Endothelial cell of umbilical vein (primary cell): ENCODE results near the gene LRRC8B. TPM values are rescaled to one million over a fixed set of nuclear protein-coding genes. Genes with fewer than 3 reads are reported as not detected.

Experiments used
- BruUV-seq: library from RNA; stranded (reverse); fragments of 400-500 nt; replicated peaks from 2 replicates; lab custom pipeline; 2021; lab: Mats Ljungman, UMichigan
- CTCF ChIA-PET: fragments of 300-600, 350-600 bp; sonication (Branson Sonifier 250); formaldehyde crosslinking; loops from one replicate; lab custom pipeline; 2021; ENCODE audit warnings: antibody characterized with exemption, inconsistent platforms; lab: Charles Lee
- POLR2A ChIA-PET: fragments of 300-600, 350-600 bp; sonication (Branson Sonifier 250); formaldehyde crosslinking; loops from one replicate; lab custom pipeline; 2021; ENCODE audit warnings: antibody characterized with exemption, inconsistent platforms; lab: Charles Lee
- DNase-seq: peaks from one replicate; pipeline ENCODE4 v3.0.0-alpha.2; 2011; ENCODE audit warnings: low read depth, low spot score
- FAIRE-seq: peaks from 2 replicates; lab custom pipeline; 2011; peaks lifted over from hg19 to GRCh38; lab: Jason Lieb, UNC
- H2AFZ ChIP-seq: 2 replicates; pipeline ENCODE4 v1.6.0; 2012; ENCODE audit warnings: low read depth, low read length, control low read depth, inconsistent platforms
- H3K27ac ChIP-seq: 2 replicates; pipeline ENCODE4 v1.5.1; 2011; ENCODE audit warnings: low read depth, mild to moderate bottlenecking, control low read depth, low read length, moderate library complexity; ENCODE audit not compliant: insufficient read depth
- H3K27me3 ChIP-seq, 2 experiments: 2 replicates each; pipeline versions ENCODE4 v1.6.0 to v1.6.1; 2011; ENCODE audit warnings: low read length in 2 of 2, mixed read lengths in 1 of 2; ENCODE audit not compliant: control insufficient read depth in 2 of 2, insufficient read depth in 2 of 2
- H3K36me3 ChIP-seq, 2 experiments: 2 replicates in 1 of 2; 3 replicates in 1 of 2; pipeline ENCODE4 v1.5.1; 2011; ENCODE audit warnings: low read length in 2 of 2, mild to moderate bottlenecking in 1 of 2, moderate library complexity in 1 of 2; ENCODE audit not compliant: control insufficient read depth in 2 of 2, insufficient read depth in 2 of 2; ENCODE audit errors: extremely low read depth in 1 of 2
- H3K4me1 ChIP-seq: 3 replicates; pipeline ENCODE4 v1.5.1; 2011; ENCODE audit warnings: mild to moderate bottlenecking, low read length; ENCODE audit not compliant: control insufficient read depth, insufficient read depth; ENCODE audit errors: extremely low read depth
- H3K4me2 ChIP-seq: 2 replicates; pipeline ENCODE4 v1.6.1; 2011; ENCODE audit warnings: low read length, control low read depth, mixed read lengths; ENCODE audit not compliant: insufficient read depth
- H3K4me3 ChIP-seq, 3 experiments: fragments of 200-600 bp in 1 of 3; sonication (generic), shearing (Covaris generic) in 1 of 3; replicated peaks in 1 of 3; 2 replicates each; pipeline ENCODE4 v1.5.1; 2011 to 2016; ENCODE audit warnings: control low read depth in 3 of 3, low read length in 3 of 3, mild to moderate bottlenecking in 2 of 3, inconsistent platforms in 1 of 3, low read depth in 1 of 3, moderate library complexity in 1 of 3; ENCODE audit not compliant: insufficient read depth in 1 of 3
- H3K79me2 ChIP-seq: 2 replicates; pipeline ENCODE4 v1.6.0; 2012; ENCODE audit warnings: low read length, inconsistent platforms; ENCODE audit not compliant: control insufficient read depth, insufficient read depth
- H3K9ac ChIP-seq: replicated peaks from 2 replicates; pipeline ENCODE3; 2011; ENCODE audit warnings: low read length, control low read depth; ENCODE audit not compliant: insufficient read depth; ENCODE audit errors: extremely low read depth
- H3K9me1 ChIP-seq: replicated peaks from 3 replicates; pipeline ENCODE4 v1.6.0; 2011; ENCODE audit warnings: mild to moderate bottlenecking, low read length; ENCODE audit not compliant: control insufficient read depth, insufficient read depth; ENCODE audit errors: extremely low read depth
- H3K9me3 ChIP-seq: replicated peaks from 2 replicates; pipeline ENCODE4 v1.5.1; 2012; ENCODE audit warnings: low read length, inconsistent platforms; ENCODE audit not compliant: control insufficient read depth, insufficient read depth
- H4K20me1 ChIP-seq: replicated peaks from 2 replicates; pipeline ENCODE3; 2011; ENCODE audit warnings: mild to moderate bottlenecking, low read length; ENCODE audit not compliant: control insufficient read depth, insufficient read depth; ENCODE audit errors: extremely low read depth
- EZH2 ChIP-seq: IDR thresholded peaks from 2 replicates; pipeline ENCODE4 v1.6.1; 2012; ENCODE audit warnings: borderline replicate concordance, low read depth, mild to moderate bottlenecking, moderate library complexity, low read length, inconsistent platforms; ENCODE audit not compliant: severe bottlenecking
- FOS ChIP-seq: IDR thresholded peaks from 2 replicates; pipeline ENCODE4 v1.6.1; 2011; ENCODE audit warnings: mild to moderate bottlenecking, low read length, moderate library complexity, borderline replicate concordance; ENCODE audit not compliant: insufficient read depth
- GATA2 ChIP-seq: IDR thresholded peaks from 2 replicates; pipeline ENCODE4 v1.7.0; 2011; ENCODE audit warnings: low read depth, mild to moderate bottlenecking, moderate library complexity, mixed read lengths, low read length; ENCODE audit not compliant: insufficient read length, insufficient read depth
- JUN ChIP-seq: IDR thresholded peaks from 2 replicates; pipeline ENCODE4 v1.6.1; 2011; ENCODE audit warnings: borderline replicate concordance, low read depth; ENCODE audit not compliant: insufficient read length, insufficient read depth
- MAX ChIP-seq: IDR thresholded peaks from 2 replicates; pipeline ENCODE4 v1.6.1; 2011; ENCODE audit not compliant: insufficient read depth, insufficient read length
- MYC ChIP-seq: IDR thresholded peaks from one replicate; pipeline ENCODE4 v1.6.1; 2011; ENCODE audit warnings: mild to moderate bottlenecking, low read depth, low read length
- POLR2A ChIP-seq: IDR thresholded peaks from 2 replicates; pipeline ENCODE4 v1.6.1; 2012; ENCODE audit warnings: low read depth, mild to moderate bottlenecking, control low read depth, low read length
- POLR2AphosphoS5 ChIP-seq: IDR thresholded peaks from 2 replicates; pipeline ENCODE4 v1.6.1; 2012; ENCODE audit warnings: low read depth, mild to moderate bottlenecking, control low read depth, low read length, moderate library complexity; ENCODE audit not compliant: insufficient read depth
- dilution Hi-C: fragments of 300-500 bp; cut with MboI; formaldehyde crosslinking; loops from one replicate; pipeline ENCODE4 v1.15.0; 2019; ENCODE audit warnings: low sequenced_read_pairs; ENCODE audit not compliant: extremely low pct_ligation_motif_present
- intact Hi-C: fragments of 100-400 bp; cut with micrococcal nuclease; formaldehyde crosslinking; loops from one replicate; pipeline ENCODE4 v1.10.0; 2022
- polyA plus RNA-seq, 4 experiments: library from polyadenylated mRNA; depleted of rRNA in 3 of 4; stranded (reverse) in 3 of 4; unstranded in 1 of 4; fragments of >200 nt; gene quantifications; 2 replicates each; pipeline versions ENCODE4 v1.2.1 to v1.2.3, GENCODE V29; 2011 to 2012; ENCODE audit warnings: missing spikeins in 1 of 4
- total RNA-seq: library from RNA; stranded (reverse); gene quantifications from 2 replicates; pipeline ENCODE4 v1.2.3, GENCODE V29; 2021
- TF ChIP-seq, protein P1 (sequence below), 2 donors: IDR thresholded peaks; 1 replicate in 1 of 2; 2 replicates in 1 of 2; pipeline ENCODE4 v1.5.1; 2011; ENCODE audit warnings: low read length in 2 of 2, mild to moderate bottlenecking in 2 of 2, moderate library complexity in 2 of 2, control low read depth in 1 of 2, inconsistent platforms in 1 of 2, low read depth in 1 of 2; ENCODE audit not compliant: insufficient read depth in 1 of 2; ENCODE audit errors: extremely low read depth in 1 of 2

The LRRC8B gene
- total and polyA plus RNA-seq, 2 donors (not counting 3 experiments of a cell fraction or from before 2014, with no cell fraction given), result 15.2 to 15.8 TPM

- POLR2A ChIA-PET, result no interaction called here
- TF ChIP-seq MAX (no peak), GATA2 (no peak), FOS (no peak), JUN (no peak), POLR2A (no peak), POLR2AphosphoS5 (no peak), EZH2 (no peak), MYC (no peak)
- TF ChIP-seq, protein P1, sequence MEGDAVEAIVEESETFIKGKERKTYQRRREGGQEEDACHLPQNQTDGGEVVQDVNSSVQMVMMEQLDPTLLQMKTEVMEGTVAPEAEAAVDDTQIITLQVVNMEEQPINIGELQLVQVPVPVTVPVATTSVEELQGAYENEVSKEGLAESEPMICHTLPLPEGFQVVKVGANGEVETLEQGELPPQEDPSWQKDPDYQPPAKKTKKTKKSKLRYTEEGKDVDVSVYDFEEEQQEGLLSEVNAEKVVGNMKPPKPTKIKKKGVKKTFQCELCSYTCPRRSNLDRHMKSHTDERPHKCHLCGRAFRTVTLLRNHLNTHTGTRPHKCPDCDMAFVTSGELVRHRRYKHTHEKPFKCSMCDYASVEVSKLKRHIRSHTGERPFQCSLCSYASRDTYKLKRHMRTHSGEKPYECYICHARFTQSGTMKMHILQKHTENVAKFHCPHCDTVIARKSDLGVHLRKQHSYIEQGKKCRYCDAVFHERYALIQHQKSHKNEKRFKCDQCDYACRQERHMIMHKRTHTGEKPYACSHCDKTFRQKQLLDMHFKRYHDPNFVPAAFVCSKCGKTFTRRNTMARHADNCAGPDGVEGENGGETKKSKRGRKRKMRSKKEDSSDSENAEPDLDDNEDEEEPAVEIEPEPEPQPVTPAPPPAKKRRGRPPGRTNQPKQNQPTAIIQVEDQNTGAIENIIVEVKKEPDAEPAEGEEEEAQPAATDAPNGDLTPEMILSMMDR (IDR thresholded peaks at IDR 0.05; ENCODE audit: extremely low read depth in 1 of 2, insufficient read depth in 1 of 2, low read depth in 1 of 2, low read length in 2 of 2), result no peak
- no peak overlapping the region for H2AFZ ChIP-seq
Measured at GRCh38 chr1:89646259-89646658, 121.6 kb downstream of the LRRC8B start.

More at GRCh38 chr1:89646259-89646658, 121.6 kb downstream of the LRRC8B start:
- no peak overlapping the region for H3K27ac ChIP-seq
- H3K36me3 ChIP-seq, result peaks cover 0 to 2% of the 10 kb centered on the region in 2 experiments
- no TSS peak for BruUV-seq
- no peak overlapping the region for H3K4me3 ChIP-seq
- H3K27me3 ChIP-seq, result no peaks in the 10 kb centered on the region
- H3K79me2 ChIP-seq, result peaks cover 97% of the 10 kb centered on the region
- dilution Hi-C loops (no loop called here), intact Hi-C loops (no loop called here)
- no peak overlapping the region for H3K9ac ChIP-seq
- FAIRE-seq (no peak), DNase-seq (no peak)
- H3K9me1 ChIP-seq, result no peaks in the 10 kb centered on the region
- CTCF ChIA-PET, result interaction anchor here (1.4 kb wide), 1 partner anchor 10 kb away, joined by 4 read pairs; no protein-coding TSS in a partner anchor
- H3K9me3 ChIP-seq, result peaks cover 2% of the 10 kb centered on the region
- H3K4me2 ChIP-seq, result no peak overlapping the region
- peaks cover 24% of the 10 kb centered on the region for H4K20me1 ChIP-seq
- H3K4me1 ChIP-seq, result peaks cover 23% of the 10 kb centered on the region

Other genes with a start within 250 kb of the LRRC8B start
- gene GBP6, start 160.8 kb upstream of the LRRC8B start, total RNA-seq, result not detected in 2 replicates
- gene GBP6, start 160.8 kb upstream of the LRRC8B start, polyA plus RNA-seq, result not detected in 2 replicates
- gene LRRC8C, start 108.3 kb downstream of the LRRC8B start, total RNA-seq, result 40.6 and 51.5 TPM in 2 replicates
- gene LRRC8C, start 108.3 kb downstream of the LRRC8B start, polyA plus RNA-seq, result 30.7 and 33.6 TPM in 2 replicates